ENCODE results near the gene NOS1AP.

Gene NOS1AP

GRCh38 chr1:162400790-162401355 lies 331.4 kb downstream of the NOS1AP start:
- Histone ChIP-seq H3K4me3 (no peak overlapping the region), H3K27ac (no peak overlapping the region)
- no peak for TF ChIP-seq CTCF (IDR thresholded peaks at IDR 0.05)
- no peak for DNase-seq (ENCODE audit: low spot score)

GRCh38 chr1:162404550-162405160 lies 335.2 kb downstream of the NOS1AP start:
- Histone ChIP-seq H3K27ac (no peak overlapping the region), H3K4me3 (no peak overlapping the region)
- no peak for TF ChIP-seq CTCF (IDR thresholded peaks at IDR 0.05)
- no peak for DNase-seq (ENCODE audit: low spot score)

- Histone ChIP-seq H3K4me3 (no peak overlapping the region), H3K27ac (no peak overlapping the region)
- DNase-seq (ENCODE audit: low spot score), result no peak
- TF ChIP-seq CTCF (IDR thresholded peaks at IDR 0.05), result no peak
Observed at GRCh38 chr1:162405800-162406199, 336.3 kb downstream of the NOS1AP start.

GRCh38 chr1:162406811-162407210 lies 337.3 kb downstream of the NOS1AP start:
- no peak for DNase-seq (ENCODE audit: low spot score)
- no peak for TF ChIP-seq CTCF (IDR thresholded peaks at IDR 0.05)
- H3K27ac ChIP-seq, result no peak overlapping the region
- no peak overlapping the region for H3K4me3 ChIP-seq

GRCh38 chr1:162407539-162407938 lies 338.0 kb downstream of the NOS1AP start:
- no peak overlapping the region for H3K4me3 ChIP-seq
- H3K27ac ChIP-seq, result no peak overlapping the region
- no peak for DNase-seq (ENCODE audit: low spot score)
- TF ChIP-seq CTCF (IDR thresholded peaks at IDR 0.05), result no peak

- TF ChIP-seq CTCF (IDR thresholded peaks at IDR 0.05), result no peak
- H3K4me3 ChIP-seq, result no peak within 1 kb of the TSS
- H3K27ac ChIP-seq, result no peak within 1 kb of the TSS
- no peak for DNase-seq (ENCODE audit: low spot score)
Observed at GRCh38 chr1:162412002-162412401, 342.5 kb downstream of the NOS1AP start, which contains the start of gene SH2D1B. SH2D1B (minus strand) TSS chr1:162412136; CDS start chr1:162412016, 120 bp downstream.

- no peak overlapping the region for H3K4me3 ChIP-seq
- no peak for TF ChIP-seq CTCF (IDR thresholded peaks at IDR 0.05)
- DNase-seq (ENCODE audit: low spot score), result no peak
- no peak overlapping the region for H3K27ac ChIP-seq
Observed at GRCh38 chr1:162416215-162416614, 346.7 kb downstream of the NOS1AP start.

Data from coronary artery (tissue), 2 donors.